GM21423 (cell line): ENCODE results near the gene SCUBE3.

Experiments used
- ATAC-seq: cut with Tn5 transposase; IDR thresholded peaks from one replicate; pipeline ENCODE4 v1.9.1; 2021; ENCODE audit warnings: mild to moderate bottlenecking, moderate library complexity; ENCODE audit not compliant: unreplicated experiment

SCUBE3 gene

DNA sequence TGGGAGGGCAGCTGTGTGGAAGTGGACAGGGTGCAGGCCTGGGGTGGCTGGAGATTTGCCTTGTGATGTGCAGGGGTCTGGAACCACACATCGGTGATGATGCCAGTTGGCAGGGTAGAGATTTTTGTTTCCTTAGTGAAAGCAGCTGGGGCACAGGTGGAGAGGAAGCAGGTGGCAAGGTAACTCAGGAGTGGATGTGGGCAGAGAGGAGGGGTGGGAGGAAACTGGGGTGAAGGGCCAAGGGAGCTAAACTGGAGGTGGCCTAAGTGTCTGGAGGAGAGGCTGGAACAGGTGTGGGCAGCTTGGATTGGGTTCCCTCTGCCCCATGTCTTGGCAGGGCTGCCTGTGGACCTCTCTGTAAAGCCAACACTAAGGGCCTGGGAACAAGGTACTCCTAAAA is 4.7 kb upstream of the SCUBE3 start:
- ATAC-seq, result no peak

DNA sequence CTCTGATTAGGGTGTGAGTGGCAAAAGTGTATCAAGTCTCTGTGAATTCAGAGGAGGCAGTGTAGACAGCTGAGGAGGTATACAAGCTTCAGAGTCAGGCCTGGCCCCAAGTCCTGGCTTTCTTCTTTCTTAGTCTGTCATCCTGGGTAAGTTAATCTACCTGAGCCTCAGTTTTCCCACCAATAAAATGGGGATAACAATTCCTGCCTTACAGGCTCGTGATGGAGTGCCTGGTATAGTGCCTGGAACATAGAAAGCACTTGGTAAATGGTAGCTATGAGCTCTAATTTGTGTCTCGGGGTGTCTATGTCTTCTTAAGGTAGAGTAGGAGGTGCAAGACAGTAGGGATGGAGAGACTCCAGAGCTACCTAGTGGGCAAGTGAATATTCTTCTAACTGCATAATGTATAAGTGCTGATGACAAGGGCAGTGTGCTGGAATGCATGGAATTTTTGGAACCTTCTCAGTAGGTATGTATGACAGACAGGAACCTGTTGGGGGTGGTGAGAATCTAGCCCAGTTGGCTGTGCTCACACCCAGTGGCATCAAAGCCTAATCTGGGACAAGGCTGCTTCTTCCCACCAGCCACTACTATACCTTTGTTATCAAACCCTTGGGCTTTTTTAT is 4.0 kb upstream of the SCUBE3 start:
- ATAC-seq, result no peak

DNA sequence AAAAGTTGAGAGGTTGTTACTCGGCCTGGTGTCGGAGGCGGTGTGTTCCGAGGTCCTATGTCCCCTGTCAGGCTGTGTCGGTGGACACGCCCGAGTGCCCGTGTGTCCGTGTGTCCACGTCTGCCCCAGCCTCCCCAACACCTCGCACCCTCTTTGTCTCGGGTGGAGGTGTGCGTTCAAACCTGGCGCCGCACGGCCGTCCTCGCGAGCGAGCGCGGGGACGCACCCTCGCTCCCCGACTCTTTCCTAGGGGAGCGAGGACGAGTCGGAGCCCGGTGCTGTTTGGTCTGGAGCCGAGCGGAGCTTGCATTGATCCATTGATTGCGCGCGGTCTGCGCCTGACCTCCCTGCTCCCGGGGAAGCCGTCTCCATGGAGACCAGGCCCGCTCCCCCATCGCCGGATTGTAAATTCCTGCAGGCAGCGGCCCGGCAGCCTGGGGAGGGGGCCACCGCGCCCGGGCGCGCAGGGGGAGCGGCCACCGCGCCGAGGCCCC is 411 bp upstream of the SCUBE3 start:
- no peak for ATAC-seq

DNA sequence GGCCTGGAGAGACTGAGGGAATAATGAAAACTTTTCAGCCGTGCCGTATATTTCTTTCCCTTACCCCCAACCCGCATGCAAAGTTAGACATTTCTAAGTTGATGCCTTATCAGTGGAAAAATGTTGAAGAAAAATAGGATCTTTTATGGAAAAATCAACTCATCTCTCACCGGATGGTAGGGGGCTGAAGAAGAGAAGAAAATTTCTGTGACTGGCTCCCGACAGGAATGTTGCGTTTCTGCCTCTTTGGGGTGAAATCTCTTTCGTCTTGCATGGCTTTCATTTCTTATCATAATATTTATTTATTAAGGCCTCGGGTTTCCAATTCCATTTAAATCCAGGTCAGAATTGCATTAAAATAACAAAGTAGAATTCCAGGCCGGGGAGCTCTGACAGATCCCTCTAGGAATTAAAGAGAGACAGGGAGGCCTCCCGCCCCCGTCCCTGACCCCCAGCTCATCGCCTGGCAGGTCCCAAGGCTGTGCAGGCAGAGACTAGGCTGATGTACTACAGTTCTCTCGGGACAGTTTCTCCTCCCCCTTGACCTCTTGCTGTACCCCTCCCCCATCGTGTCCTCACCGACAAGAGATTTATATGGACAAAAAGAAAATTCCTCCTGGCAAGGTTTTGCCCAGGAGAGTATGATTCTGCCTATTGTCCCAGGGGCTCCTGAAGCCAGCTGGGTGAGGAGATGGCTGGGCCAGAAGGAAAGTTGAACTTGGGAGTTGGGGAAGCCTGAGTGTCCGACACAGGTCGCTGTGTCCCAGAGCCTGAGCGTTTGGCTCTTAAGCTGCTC is 1.3 kb downstream of the SCUBE3 start:
- no peak for ATAC-seq

DNA sequence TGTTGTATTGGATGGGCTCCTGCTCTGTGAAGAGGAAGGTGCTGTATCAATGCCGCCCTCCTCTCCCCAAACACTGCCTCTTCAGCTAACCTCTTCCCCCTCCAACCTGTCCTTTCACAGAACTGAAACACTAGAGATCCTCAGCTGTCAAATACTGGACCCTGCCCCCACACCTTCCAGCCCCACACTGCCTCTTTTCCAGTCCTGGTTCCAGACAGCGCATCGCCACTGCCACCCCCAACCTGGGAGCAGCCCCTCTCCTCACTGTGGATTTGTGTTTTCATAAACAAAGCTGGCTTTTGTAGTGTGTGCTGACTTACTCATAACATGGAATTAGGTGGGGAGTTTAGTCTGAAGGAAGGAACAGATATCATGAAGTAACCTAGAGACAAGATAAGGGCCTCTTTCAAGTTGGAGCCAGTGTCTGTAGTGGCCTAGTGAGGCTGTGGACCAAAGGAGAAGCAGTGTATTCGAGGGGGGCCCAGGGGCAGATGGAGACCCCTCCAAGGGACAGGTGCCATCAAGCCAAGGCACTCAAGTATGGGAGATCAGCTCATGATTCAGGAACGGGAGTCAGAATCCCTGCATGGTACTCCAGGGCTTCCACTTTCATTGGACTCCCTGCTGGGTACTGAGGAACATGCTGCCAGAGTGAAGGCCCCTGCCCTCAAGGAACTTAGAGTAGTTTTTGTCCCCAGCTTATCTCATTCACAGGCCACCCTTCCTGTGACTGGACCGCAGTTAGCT is 2.1 kb downstream of the SCUBE3 start:
- ATAC-seq, result no peak

DNA sequence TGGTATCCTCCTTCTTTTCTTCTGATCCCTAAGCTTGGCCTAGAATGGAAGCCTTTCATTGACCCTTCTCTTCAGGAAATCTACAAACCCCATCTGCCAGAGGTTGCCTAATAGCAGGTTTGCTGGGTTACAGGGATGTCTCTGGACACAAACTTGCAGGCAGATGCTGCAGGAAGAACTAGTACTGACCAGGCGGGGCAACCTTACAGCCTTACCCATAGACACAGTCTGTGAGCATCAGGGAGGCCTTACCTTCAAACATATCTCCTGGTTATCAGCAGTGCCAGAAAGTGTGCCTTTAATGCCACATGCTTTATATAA is 2.6 kb downstream of the SCUBE3 start:
- ATAC-seq, result no peak

DNA sequence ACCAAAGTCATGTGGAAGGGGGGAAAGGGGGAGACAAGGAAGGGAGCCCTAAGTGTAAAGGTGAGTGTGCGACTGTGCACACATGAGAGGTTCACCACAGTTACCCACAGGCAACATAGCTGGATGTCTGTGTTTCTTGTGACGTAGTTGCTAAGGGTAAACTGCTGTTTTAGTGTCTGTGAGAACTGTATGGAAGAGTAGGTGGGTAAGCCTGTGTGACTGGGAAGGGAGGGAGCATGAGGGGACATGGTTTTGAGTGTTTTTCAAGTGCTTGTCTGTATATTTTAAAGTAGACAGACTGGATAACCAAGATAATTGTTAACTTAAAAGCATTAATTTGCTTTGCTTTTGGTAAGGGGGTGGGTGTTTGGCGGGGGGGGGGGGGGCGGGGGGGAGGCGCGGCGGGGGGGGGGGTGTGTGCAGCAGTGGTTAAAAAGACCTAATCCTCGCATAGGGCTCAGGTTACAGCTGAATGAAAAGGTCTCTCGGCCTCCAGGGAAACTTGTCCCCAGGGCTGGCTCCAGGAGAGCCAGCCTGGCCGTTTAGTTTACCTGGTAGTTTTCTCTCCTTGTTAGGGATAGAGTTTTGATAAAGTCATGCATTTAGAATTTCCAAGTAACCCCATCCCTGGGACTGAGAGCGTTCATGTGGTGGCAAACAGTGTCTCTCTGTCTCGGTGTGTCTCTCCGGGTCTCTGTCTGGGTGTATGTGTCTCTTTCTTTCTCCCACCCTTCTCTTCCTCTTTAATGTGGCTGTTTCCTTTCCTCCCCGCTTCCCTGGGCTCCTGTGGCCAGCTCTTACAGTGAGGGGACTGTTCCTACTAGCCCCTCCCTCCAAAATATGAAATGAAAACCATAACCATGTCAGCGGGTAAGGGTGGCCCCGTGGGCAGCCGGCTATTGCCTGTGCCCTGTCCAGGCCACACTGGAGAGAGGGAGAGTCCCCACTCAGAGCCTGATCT is 3.4 kb downstream of the SCUBE3 start:
- ATAC-seq, result no peak

DNA sequence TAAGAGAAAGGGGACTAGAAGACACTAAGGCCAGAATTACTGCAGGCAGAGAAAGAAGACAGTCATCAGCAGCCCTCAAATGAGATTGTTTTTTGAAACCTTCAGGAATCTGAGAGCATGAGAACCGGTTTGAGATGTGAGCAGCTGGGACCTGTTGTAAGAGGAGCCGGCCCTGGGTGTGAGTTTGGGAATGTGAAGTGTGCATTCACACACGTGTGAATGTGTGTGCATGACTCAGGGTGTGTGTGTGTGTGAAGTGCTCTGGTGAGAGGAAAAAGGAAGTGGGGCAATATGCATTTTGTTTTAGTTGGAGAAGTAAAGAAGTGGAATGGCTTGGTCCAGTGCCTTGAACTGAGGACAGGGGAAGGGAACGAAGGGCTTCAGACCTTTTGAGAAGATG is 4.3 kb downstream of the SCUBE3 start:
- no peak for ATAC-seq

DNA sequence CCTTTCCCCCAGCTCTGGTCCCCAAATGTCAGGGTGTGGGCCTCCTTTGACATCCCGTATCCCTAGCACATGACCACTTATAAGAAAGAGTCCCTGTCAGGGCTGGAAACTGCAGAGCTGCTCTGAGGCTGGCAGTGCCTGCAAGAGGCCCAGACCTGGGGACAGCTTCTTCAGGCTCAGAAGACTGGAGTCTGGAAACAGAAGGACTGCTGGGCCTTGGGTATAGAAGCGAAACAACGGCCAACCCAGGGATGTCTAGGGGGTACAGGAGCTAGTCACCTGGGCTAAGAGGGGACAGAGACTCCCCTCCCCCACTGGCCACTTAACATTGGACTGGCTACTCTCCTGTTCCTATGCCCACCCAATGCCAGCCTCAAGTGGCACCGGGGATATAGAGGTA is 4.7 kb downstream of the SCUBE3 start:
- no peak for ATAC-seq

DNA sequence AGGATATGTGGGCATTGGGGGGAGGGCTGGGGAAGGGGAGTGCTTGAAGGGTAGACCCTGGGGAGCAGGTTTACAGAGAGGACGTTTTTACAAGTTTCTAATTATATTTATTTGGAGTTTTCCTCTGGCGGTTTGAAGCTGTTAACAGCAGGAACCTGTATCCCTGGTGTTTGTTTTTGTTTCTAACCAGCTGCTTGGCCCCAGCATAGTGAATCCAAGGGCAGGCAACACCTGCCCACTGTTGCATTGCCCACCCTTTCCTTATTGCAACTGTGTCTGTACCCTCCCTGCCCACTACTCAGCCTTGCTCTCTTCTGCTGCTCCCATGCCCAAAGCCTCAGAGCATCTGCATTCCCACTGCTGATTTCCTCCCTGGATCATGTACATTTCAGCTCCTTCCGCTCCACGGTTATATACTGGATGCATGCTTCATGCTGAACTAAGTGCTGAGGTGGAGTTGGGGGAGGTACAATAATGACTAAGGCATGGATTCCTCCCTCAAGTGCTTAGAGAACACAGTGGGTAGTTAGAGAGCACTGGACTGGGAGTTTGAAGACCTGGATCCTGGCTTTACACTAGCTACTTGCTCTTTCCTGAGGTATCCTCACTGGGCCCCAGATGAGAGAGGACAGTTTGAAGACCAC is 6.0 kb downstream of the SCUBE3 start:
- no peak for ATAC-seq

DNA sequence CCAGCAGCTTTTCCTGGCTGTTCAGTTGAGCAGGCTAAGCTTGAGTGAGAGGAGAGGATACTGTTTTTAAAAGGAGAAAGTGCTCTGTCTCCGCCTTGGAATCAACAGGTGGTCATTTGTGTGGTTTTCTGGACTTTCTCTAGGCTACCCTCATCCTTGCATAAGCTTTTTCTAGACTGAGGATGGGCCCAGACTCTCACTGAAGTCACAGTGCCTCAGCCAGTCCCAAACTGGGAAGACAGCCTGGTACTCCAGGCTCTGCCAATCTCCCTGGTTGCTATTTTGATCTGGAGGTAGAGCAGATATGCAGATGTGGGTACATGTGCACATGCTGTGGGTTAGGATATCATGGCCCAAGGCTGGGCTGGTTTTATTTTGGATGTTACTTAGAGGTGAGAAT is 7.0 kb downstream of the SCUBE3 start:
- ATAC-seq, result no peak

DNA sequence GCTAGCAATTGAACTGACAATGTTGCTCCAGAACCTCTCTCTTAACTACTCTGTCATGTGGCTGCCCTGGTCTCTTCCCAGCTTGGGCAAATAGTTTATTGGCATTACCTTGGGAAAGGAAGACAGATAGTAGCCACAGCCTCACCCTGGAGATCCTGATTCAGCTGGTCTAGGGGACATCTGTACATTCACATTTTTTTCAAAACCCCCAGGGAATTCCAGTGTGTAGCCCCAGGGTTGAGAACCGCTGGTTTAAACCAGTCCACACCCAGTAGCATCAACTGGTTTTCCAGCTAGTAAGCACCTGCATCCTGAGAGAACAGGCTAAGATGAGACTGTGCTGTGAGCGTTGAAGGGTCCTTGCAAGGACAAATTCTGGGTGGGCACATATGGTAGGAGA is 9.6 kb downstream of the SCUBE3 start:
- no peak for ATAC-seq

DNA sequence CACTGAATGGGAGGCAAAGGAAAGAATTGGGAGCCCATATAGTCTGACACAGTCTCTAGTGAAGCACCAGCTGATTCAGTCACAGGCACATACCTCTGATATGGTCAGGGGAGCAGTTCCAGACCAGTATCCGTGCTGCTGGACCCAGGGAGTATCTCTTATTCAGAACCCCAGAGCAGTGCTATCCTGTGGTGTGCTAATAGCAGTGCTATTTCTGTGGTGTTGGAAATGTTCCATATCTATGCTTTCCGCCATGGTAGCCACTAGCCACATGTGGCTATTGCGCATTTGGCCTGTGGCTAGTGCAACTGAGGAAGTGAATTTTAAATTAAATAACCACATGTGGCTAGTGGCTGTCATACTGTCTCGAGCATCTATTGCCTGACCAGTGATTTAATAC is 11.0 kb downstream of the SCUBE3 start:
- no peak for ATAC-seq

DNA sequence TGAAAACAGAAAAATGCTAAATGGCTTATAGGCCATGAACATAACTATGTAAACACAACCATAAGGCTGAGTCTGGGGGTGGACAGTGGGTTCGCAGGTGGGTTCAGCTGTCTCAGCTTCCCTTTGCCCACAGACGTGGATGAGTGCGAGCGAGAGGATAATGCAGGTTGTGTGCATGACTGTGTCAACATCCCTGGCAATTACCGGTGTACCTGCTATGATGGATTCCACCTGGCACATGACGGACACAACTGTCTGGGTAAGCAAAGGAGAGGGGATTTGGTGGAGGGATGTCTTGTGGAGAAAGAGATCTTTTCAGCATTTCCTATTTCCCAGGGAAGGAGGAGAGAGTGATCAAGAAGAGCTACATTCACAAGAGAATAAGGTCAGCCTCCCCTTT is 14.7 kb downstream of the SCUBE3 start:
- no peak for ATAC-seq

DNA sequence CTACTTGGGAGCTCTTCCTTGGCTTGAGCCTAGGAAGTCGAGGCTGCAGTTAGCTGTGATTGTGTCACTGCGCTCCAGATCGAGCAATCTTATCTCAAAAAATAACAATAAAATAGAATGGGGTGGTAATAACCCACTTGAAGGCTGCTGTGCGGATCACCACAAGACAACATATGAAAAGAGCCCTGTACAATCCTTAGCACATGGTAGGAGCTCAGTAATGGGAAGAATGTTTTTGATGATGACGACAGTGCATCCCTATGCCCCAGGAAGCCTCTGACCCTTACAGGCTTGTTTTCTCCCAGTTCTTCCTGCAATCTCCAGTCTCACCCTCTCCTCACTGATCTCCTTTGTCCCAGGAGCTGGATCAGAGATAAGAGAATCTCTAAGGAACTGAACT is 15.5 kb downstream of the SCUBE3 start:
- ATAC-seq, result no peak

DNA sequence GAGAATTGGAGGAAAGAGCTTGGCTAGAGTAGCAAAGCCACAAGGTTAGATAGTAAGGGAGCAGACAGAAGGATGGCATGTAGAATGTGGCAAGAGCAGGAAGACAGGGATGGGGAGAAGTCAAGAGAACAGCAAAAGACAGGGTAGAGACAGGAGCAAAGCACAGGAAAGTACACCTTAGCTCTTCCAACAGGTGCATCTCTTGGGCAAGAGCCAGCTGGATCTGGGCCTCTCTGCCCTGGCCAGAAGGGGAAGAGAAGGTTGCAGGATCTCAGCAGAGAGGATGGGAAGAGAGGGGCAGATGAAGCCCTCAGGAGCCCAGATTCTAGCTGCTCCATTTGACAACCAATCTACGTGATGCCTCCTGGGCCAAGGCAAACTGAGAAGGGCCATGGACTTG is 16.7 kb downstream of the SCUBE3 start:
- no peak for ATAC-seq

DNA sequence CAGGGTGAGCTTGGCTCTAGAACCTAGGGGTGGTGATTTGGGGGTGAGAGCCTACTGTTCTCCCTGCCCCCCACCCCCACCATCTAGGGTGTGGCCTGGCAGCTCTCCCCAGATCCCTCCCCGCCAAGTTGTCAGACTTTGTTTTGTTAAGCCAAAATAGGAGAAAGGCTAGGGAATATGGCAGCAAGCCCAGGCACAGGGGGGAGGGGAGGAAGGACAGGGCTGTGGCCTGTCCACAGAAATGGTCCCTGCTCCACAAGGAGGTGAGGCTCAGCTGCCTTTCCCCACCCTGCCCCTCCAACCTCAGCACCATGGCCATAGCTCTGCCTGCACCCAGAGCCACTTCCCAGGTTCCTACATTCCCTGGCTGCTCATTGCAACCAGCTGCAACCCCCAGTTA is 17.2 kb downstream of the SCUBE3 start:
- no peak for ATAC-seq

DNA sequence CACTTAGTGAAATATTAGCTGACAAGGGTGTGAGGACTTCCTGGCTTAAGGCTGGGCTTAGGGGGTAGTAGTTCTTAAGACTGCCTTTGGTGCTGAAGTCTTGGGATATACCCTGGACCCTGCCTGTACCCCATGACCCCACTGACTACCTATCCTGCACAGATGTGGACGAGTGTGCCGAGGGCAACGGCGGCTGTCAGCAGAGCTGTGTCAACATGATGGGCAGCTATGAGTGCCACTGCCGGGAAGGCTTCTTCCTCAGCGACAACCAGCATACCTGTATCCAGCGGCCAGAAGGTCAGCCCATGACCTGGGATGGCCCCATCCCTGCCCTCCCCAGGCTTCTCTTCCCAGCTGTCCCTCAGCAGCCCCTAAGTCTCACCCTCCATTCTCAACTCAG is 17.8 kb downstream of the SCUBE3 start:
- no peak for ATAC-seq

DNA sequence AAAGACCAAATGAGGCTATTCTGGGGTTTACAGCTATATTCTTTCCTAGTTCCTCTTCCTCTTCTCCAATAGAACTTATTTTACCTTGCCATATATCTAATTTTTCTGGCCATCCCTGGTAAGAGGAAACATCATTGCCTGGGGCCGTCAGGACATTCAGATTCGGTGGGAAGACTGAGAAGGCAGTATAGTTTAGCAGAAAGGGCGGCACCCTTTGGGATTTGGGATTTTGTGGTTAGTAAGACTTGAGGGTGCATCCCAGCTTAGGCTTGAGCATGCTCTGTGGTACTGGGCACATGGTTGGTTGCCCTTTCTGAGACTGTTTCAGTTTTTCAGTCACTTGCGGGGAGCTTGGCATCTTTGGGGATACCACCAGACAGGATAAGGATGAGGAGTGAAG is 21.1 kb downstream of the SCUBE3 start:
- no peak for ATAC-seq

DNA sequence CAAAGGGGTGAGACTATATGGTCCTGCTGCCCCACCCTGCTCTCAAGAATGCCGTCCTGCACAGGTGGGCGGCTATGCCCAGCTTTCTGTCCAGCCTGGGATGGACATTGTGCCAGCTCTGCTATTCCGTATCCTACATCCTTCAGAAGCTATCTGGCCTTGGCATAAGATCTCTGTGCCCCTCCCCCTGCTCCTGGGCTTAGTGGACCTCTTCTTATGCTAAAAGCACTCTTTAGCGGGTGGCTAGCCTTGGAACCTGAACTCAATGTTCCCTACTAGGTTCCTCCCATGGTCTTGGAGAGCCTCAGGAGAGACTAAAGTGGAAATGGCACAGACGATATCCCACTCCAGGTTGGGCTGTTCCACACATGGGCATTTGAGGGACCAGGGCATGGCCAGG is 22.5 kb downstream of the SCUBE3 start:
- no peak for ATAC-seq
